Astrocyte (in vitro differentiated cells and primary cell): Measurements from ENCODE around the gene RPS27A. TPM values are rescaled to one million over a fixed set of nuclear protein-coding genes. Genes with fewer than 3 reads are reported as not detected.

Experiments
- DNase-seq: peaks from one replicate; pipeline ENCODE4 v3.0.0-alpha.2; 2010; ENCODE audit warnings: low read depth
- FAIRE-seq: peaks from 2 replicates; lab custom pipeline; 2011; peaks lifted over from hg19 to GRCh38; lab: Jason Lieb, UNC
- H2AFZ ChIP-seq: 2 replicates; pipeline ENCODE4 v1.6.0; 2012; ENCODE audit warnings: low read depth, low read length, inconsistent platforms
- H3K27ac ChIP-seq: 2 replicates; pipeline ENCODE4 v1.5.1; 2011; ENCODE audit warnings: low read depth, low read length, inconsistent platforms
- H3K27me3 ChIP-seq: 2 replicates; pipeline ENCODE4 v1.6.0; 2011; ENCODE audit warnings: low read length, inconsistent platforms; ENCODE audit not compliant: insufficient read depth
- H3K36me3 ChIP-seq: 2 replicates; pipeline ENCODE4 v1.5.1; 2011; ENCODE audit warnings: low read length, inconsistent platforms; ENCODE audit not compliant: insufficient read depth
- H3K4me1 ChIP-seq: 2 replicates; pipeline ENCODE4 v1.5.1; 2011; ENCODE audit warnings: low read length, inconsistent platforms; ENCODE audit not compliant: insufficient read depth
- H3K4me2 ChIP-seq: 2 replicates; pipeline ENCODE4 v1.6.0; 2012; ENCODE audit warnings: low read length, inconsistent platforms
- H3K4me3 ChIP-seq: 2 replicates; pipeline ENCODE4 v1.5.1; 2011; ENCODE audit warnings: low read depth, mild to moderate bottlenecking, low read length, inconsistent platforms; ENCODE audit not compliant: insufficient read depth
- H3K79me2 ChIP-seq: 2 replicates; pipeline ENCODE4 v1.6.0; 2012; ENCODE audit warnings: mild to moderate bottlenecking, low read length, inconsistent platforms; ENCODE audit not compliant: insufficient read depth
- H3K9ac ChIP-seq: 2 replicates; pipeline ENCODE4 v1.6.0; 2012; ENCODE audit warnings: mild to moderate bottlenecking, low read length, inconsistent platforms
- H3K9me3 ChIP-seq: 2 replicates; pipeline ENCODE4 v1.5.1; 2012; ENCODE audit warnings: low read depth, mild to moderate bottlenecking, low read length, inconsistent platforms; ENCODE audit not compliant: insufficient read depth
- H4K20me1 ChIP-seq: 2 replicates; pipeline ENCODE4 v1.6.0; 2012; ENCODE audit warnings: low read length, inconsistent platforms; ENCODE audit not compliant: insufficient read depth
- H3K27ac Mint-ChIP-seq: one replicate; pipeline ENCODE4 v1.8.0; 2021; ENCODE audit warnings: mild to moderate bottlenecking, mixed read lengths; ENCODE audit not compliant: unreplicated experiment
- H3K27me3 Mint-ChIP-seq: one replicate; pipeline ENCODE4 v1.8.0; 2021; ENCODE audit warnings: low read depth, mixed read lengths; ENCODE audit not compliant: unreplicated experiment
- H3K36me3 Mint-ChIP-seq: one replicate; pipeline ENCODE4 v1.8.0; 2021; ENCODE audit warnings: low read depth, mixed read lengths; ENCODE audit not compliant: unreplicated experiment
- H3K4me1 Mint-ChIP-seq: one replicate; pipeline ENCODE4 v1.8.0; 2021; ENCODE audit warnings: low read depth, mixed read lengths; ENCODE audit not compliant: unreplicated experiment
- H3K4me3 Mint-ChIP-seq: one replicate; pipeline ENCODE4 v1.8.0; 2021; ENCODE audit warnings: mild to moderate bottlenecking, moderate library complexity, mixed read lengths; ENCODE audit not compliant: unreplicated experiment
- H3K9me3 Mint-ChIP-seq: one replicate; pipeline ENCODE4 v1.8.0; 2021; ENCODE audit warnings: mild to moderate bottlenecking, mixed read lengths; ENCODE audit not compliant: unreplicated experiment
- EZH2 ChIP-seq: IDR thresholded peaks from 2 replicates; pipeline ENCODE4 v1.6.1; 2012; ENCODE audit warnings: mild to moderate bottlenecking, low read length, inconsistent platforms; ENCODE audit not compliant: insufficient read depth
- total RNA-seq: library from RNA; stranded (reverse); gene quantifications from 2 replicates; pipeline ENCODE4 v1.2.1, GENCODE V29; 2021
- TF ChIP-seq, protein P1 (sequence below): IDR thresholded peaks from 2 replicates; pipeline ENCODE4 v1.5.1; 2011; ENCODE audit warnings: low read depth, mild to moderate bottlenecking, inconsistent platforms, low read length, moderate library complexity; ENCODE audit not compliant: insufficient read depth

RPS27A gene
- total RNA-seq, 1 donor from 2014 or later: 840 TPM

DNA sequence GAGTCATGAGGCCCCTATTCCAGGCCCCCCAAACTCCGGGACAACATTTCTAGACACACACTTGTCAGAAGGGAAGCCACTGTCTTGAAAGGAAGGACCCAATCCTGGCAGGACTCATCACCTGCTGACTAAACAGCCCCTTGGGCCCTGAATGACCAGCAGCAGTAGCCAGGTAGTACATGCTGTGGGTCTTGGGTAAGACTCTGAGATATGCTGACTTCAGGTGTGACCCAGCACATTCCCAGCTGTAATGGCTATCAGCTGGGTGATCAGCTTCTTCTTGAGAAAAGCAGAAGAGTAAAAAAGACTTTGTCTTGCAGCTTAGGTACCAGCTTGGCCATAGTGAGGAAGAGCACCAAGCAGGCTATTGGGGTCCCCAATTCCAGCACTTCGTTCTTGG lies 36.0 kb upstream of the RPS27A start:
- Mint-ChIP-seq H3K4me3 (no peak overlapping the region), H3K27ac (no peak overlapping the region), H3K9me3 (peaks cover 6% of the 10 kb centered on the region), H3K4me1 (no peaks in the 10 kb centered on the region), H3K27me3 (no peaks in the 10 kb centered on the region), H3K36me3 (peaks cover 34% of the 10 kb centered on the region)
- H3K4me2 ChIP-seq: no peak overlapping the region
- DNase-seq: no peak
- H2AFZ ChIP-seq: no peak overlapping the region
- peaks cover 6% of the 10 kb centered on the region for H3K36me3 ChIP-seq
- H3K4me3 ChIP-seq: no peak overlapping the region
- H3K9ac ChIP-seq: no peak overlapping the region
- no peak for FAIRE-seq
- H3K27ac ChIP-seq: no peak overlapping the region
- no peaks in the 10 kb centered on the region for H4K20me1 ChIP-seq
- no peaks in the 10 kb centered on the region for H3K79me2 ChIP-seq
- TF ChIP-seq EZH2: no peak
- TF ChIP-seq, protein P1, sequence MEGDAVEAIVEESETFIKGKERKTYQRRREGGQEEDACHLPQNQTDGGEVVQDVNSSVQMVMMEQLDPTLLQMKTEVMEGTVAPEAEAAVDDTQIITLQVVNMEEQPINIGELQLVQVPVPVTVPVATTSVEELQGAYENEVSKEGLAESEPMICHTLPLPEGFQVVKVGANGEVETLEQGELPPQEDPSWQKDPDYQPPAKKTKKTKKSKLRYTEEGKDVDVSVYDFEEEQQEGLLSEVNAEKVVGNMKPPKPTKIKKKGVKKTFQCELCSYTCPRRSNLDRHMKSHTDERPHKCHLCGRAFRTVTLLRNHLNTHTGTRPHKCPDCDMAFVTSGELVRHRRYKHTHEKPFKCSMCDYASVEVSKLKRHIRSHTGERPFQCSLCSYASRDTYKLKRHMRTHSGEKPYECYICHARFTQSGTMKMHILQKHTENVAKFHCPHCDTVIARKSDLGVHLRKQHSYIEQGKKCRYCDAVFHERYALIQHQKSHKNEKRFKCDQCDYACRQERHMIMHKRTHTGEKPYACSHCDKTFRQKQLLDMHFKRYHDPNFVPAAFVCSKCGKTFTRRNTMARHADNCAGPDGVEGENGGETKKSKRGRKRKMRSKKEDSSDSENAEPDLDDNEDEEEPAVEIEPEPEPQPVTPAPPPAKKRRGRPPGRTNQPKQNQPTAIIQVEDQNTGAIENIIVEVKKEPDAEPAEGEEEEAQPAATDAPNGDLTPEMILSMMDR: no peak
- no peaks in the 10 kb centered on the region for H3K4me1 ChIP-seq
- no peaks in the 10 kb centered on the region for H3K27me3 ChIP-seq
- no peaks in the 10 kb centered on the region for H3K9me3 ChIP-seq

DNA sequence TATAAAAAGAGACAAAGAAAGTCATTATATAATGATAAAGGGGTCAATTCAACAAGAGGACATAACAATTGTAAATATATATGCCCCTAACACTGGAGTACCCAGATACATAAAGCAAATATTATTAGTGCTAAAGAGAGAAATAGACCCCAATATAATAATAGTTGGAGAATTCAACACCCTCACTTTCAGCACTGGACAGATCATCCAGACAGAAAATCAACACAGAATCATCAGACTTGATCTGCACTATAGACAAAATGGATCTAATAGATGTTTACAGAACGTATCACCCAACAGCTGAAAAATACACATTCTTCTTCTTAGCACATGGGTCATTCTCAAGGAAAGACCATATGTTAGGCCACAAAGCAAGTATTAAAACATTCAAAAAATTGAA lies 32.1 kb upstream of the RPS27A start:
- no peaks in the 10 kb centered on the region for H3K4me1 Mint-ChIP-seq
- peaks cover 3% of the 10 kb centered on the region for H3K36me3 ChIP-seq
- H3K4me3 Mint-ChIP-seq: no peak overlapping the region
- no peaks in the 10 kb centered on the region for H3K9me3 ChIP-seq
- H3K27ac ChIP-seq: no peak overlapping the region
- H2AFZ ChIP-seq: no peak overlapping the region
- H3K79me2 ChIP-seq: no peaks in the 10 kb centered on the region
- no peaks in the 10 kb centered on the region for H3K27me3 ChIP-seq
- H4K20me1 ChIP-seq: no peaks in the 10 kb centered on the region
- peaks cover 54% of the 10 kb centered on the region for H3K36me3 Mint-ChIP-seq
- no peak for TF ChIP-seq EZH2
- TF ChIP-seq, protein P1: no peak
- H3K27me3 Mint-ChIP-seq: no peaks in the 10 kb centered on the region
- H3K4me3 ChIP-seq: no peak overlapping the region
- H3K27ac Mint-ChIP-seq: no peak overlapping the region
- DNase-seq (no peak), FAIRE-seq (no peak)
- H3K9me3 Mint-ChIP-seq: peaks cover 5% of the 10 kb centered on the region
- no peaks in the 10 kb centered on the region for H3K4me1 ChIP-seq
- no peak overlapping the region for H3K4me2 ChIP-seq
- no peak overlapping the region for H3K9ac ChIP-seq

DNA sequence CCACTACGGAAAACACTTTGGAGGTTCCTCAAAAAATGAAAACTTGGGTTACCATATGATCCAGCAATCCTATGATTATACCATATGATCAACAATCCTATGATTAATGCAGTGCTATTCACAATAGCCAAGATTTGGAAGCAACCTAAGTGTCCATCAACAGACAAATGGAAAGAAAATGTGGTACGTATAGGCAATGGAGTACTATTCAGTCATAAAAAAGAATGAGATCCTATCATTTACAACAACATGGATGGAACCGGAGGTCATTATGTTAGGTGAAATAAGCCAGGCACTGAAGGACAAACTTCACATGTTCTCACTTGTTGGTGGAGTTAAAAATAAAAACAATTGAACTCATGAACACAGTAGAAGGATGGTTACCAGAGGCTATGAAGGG lies 28.0 kb upstream of the RPS27A start:
- Mint-ChIP-seq H3K27ac (no peak overlapping the region), H3K9me3 (peaks cover 2% of the 10 kb centered on the region), H3K4me1 (no peaks in the 10 kb centered on the region), H3K4me3 (no peak overlapping the region), H3K36me3 (peaks cover 38% of the 10 kb centered on the region), H3K27me3 (no peaks in the 10 kb centered on the region)
- TF ChIP-seq, protein P1: no peak
- TF ChIP-seq EZH2: no peak
- no peak overlapping the region for H2AFZ ChIP-seq
- DNase-seq (no peak), FAIRE-seq (no peak)
- no peak overlapping the region for H3K27ac ChIP-seq
- H3K79me2 ChIP-seq: no peaks in the 10 kb centered on the region
- H3K4me2 ChIP-seq: no peak overlapping the region
- no peak overlapping the region for H3K9ac ChIP-seq
- no peaks in the 10 kb centered on the region for H3K27me3 ChIP-seq
- peaks cover under 1% of the 10 kb centered on the region for H3K36me3 ChIP-seq
- H3K4me1 ChIP-seq: no peaks in the 10 kb centered on the region
- no peak overlapping the region for H3K4me3 ChIP-seq
- H3K9me3 ChIP-seq: no peaks in the 10 kb centered on the region
- H4K20me1 ChIP-seq: no peaks in the 10 kb centered on the region
